Stimulated activated naive CD8-positive, alpha-beta T cell treated with anti-CD3 and anti-CD28 coated beads, Interleukin-15, amount 100 ng/mL, for 72 hours (primary cell): ENCODE data around the gene G3BP1.
A peak's percentile ranks its signal among the peaks of the same experiment; 100 is the strongest.

Source experiments
- ATAC-seq: fragments of 150-1000 bp; cut with Tn5 transposase; 2 replicates; pipeline ENCODE4 v1.10.0; 2021; ENCODE audit warnings: mild to moderate bottlenecking, moderate library complexity
- DNase-seq, 2 donors: peaks; one replicate each; pipeline ENCODE4 v3.0.0; 2021 to 2022
- H3K27ac Mint-ChIP-seq, 2 donors: one replicate each; pipeline ENCODE4 v1.8.0; 2022; ENCODE audit warnings: mild to moderate bottlenecking in 2 of 2, mixed read lengths in 2 of 2, moderate library complexity in 2 of 2
- H3K27me3 Mint-ChIP-seq: one replicate; pipeline ENCODE4 v1.8.0; 2022; ENCODE audit warnings: mixed read lengths
- H3K4me1 Mint-ChIP-seq: one replicate; pipeline ENCODE4 v1.8.0; 2022; ENCODE audit warnings: mild to moderate bottlenecking, mixed read lengths
- H3K4me3 Mint-ChIP-seq, 2 donors: one replicate each; pipeline ENCODE4 v1.8.0; 2022; ENCODE audit warnings: mild to moderate bottlenecking in 2 of 2, mixed read lengths in 2 of 2, moderate library complexity in 1 of 2
- H3K9me3 Mint-ChIP-seq, 2 donors: one replicate each; pipeline ENCODE4 v1.8.0; 2022; ENCODE audit warnings: mixed read lengths in 2 of 2

The G3BP1 gene

DNA sequence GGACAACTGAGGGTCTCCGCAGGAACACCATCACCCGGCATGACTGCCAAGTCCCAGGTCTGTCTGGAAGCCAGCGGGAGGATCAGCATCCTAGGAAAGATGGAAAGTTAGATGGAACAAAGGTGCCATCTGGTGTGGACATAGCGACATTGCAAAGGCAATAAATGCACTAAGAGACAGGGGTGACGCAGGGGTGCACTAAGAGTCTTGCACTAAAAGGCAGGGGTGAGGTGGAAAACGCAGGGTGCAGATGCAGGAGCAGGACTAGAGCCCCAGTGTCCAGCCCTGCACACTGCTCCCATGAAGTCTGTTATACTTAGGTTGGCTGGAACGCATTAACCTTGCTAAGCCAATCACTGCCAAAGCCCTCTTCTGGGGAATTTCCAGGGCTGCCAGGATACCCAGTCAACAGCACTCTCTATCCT is 28.9 kb upstream of the G3BP1 start:
- Mint-ChIP-seq H3K4me1 (peaks cover 46% of the 10 kb centered on the region), H3K27me3 (no peaks in the 10 kb centered on the region), H3K4me3 (no peak overlapping the region), H3K9me3 (no peaks in the 10 kb centered on the region), H3K27ac (no peak overlapping the region)
- DNase-seq (no peak), ATAC-seq (no peak)

- ATAC-seq (no peak), DNase-seq (no peak)
- Mint-ChIP-seq H3K27me3 (no peaks in the 10 kb centered on the region), H3K4me3 (no peak overlapping the region), H3K27ac (no peak overlapping the region), H3K9me3 (no peaks in the 10 kb centered on the region), H3K4me1 (peaks cover 47% of the 10 kb centered on the region)
These were observed 28.2 kb upstream of the G3BP1 start for GRCh38 chr5:151743530-151743929.

GRCh38 chr5:151745071-151745705 is 26.6 kb upstream of the G3BP1 start:
- DNase-seq (peak in 1 of 2 donors; percentile 52), ATAC-seq (peak; percentile 71)
- no peaks in the 10 kb centered on the region for H3K9me3 Mint-ChIP-seq
- H3K4me3 Mint-ChIP-seq, result peak overlapping the region in 1 of 2 donors; percentile 10
- H3K4me1 Mint-ChIP-seq, result peaks cover 58% of the 10 kb centered on the region
- H3K27me3 Mint-ChIP-seq, result no peaks in the 10 kb centered on the region
- H3K27ac Mint-ChIP-seq, result peak overlapping the region; percentile 42 to 58

DNA sequence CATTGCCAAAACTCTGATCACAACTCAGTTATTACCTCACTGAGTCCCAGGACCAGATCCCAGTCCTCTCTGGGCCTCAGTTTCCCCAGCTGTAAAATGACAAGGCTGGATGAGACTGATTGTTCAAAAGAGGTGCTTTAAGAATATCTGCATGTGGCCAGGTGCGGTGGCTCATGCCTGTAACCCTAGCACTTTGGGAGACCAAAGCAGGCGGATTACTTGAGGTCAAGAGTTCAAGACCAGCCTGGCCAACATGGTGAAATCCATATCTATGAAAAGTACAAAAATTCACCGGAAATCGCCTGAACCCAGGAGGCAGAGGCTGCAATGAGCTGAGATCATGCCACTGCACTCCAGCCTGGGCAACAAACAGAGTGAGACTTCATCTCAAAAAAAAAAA is 21.6 kb upstream of the G3BP1 start:
- H3K4me3 Mint-ChIP-seq, result peak overlapping the region; percentile 52 to 66
- H3K9me3 Mint-ChIP-seq, result no peaks in the 10 kb centered on the region
- peaks cover 59% of the 10 kb centered on the region for H3K4me1 Mint-ChIP-seq
- peak overlapping the region; percentile 78 to 94 for H3K27ac Mint-ChIP-seq
- DNase-seq (no peak), ATAC-seq (no peak)
- H3K27me3 Mint-ChIP-seq, result no peaks in the 10 kb centered on the region

- Mint-ChIP-seq H3K9me3 (no peaks in the 10 kb centered on the region), H3K27ac (no peak overlapping the region), H3K27me3 (no peaks in the 10 kb centered on the region), H3K4me1 (peaks cover 59% of the 10 kb centered on the region), H3K4me3 (no peak overlapping the region)
- ATAC-seq (no peak), DNase-seq (no peak)
These were observed 20.7 kb upstream of the G3BP1 start for GRCh38 chr5:151751091-151751490.

- H3K27me3 Mint-ChIP-seq, result no peaks in the 10 kb centered on the region
- ATAC-seq, result no peak
- no peak overlapping the region for H3K4me3 Mint-ChIP-seq
- DNase-seq, result no peak
- H3K4me1 Mint-ChIP-seq, result peaks cover 59% of the 10 kb centered on the region
- H3K27ac Mint-ChIP-seq, result no peak overlapping the region
- no peaks in the 10 kb centered on the region for H3K9me3 Mint-ChIP-seq
These were observed 20.2 kb upstream of the G3BP1 start for GRCh38 chr5:151751593-151751992.

- ATAC-seq (no peak), DNase-seq (no peak)
- H3K27ac Mint-ChIP-seq, result peak overlapping the region in 1 of 2 donors; percentile 34
- H3K9me3 Mint-ChIP-seq, result no peaks in the 10 kb centered on the region
- H3K4me1 Mint-ChIP-seq, result peaks cover 59% of the 10 kb centered on the region
- H3K4me3 Mint-ChIP-seq, result peak overlapping the region; percentile 37 to 85
- no peaks in the 10 kb centered on the region for H3K27me3 Mint-ChIP-seq
These were observed 16.4 kb upstream of the G3BP1 start for GRCh38 chr5:151755383-151755782.

- peak overlapping the region; percentile 85 to 98 for H3K4me3 Mint-ChIP-seq
- ATAC-seq, result peak; percentile 48
- H3K4me1 Mint-ChIP-seq, result peaks cover 50% of the 10 kb centered on the region
- no peaks in the 10 kb centered on the region for H3K27me3 Mint-ChIP-seq
- H3K9me3 Mint-ChIP-seq, result no peaks in the 10 kb centered on the region
- peak overlapping the region; percentile 61 to 90 for H3K27ac Mint-ChIP-seq
- no peak for DNase-seq
These were observed 14.3 kb upstream of the G3BP1 start for GRCh38 chr5:151757233-151758140.

GRCh38 chr5:151758141-151758429 is 13.7 kb upstream of the G3BP1 start:
- H3K27me3 Mint-ChIP-seq, result no peaks in the 10 kb centered on the region
- H3K4me1 Mint-ChIP-seq, result peaks cover 50% of the 10 kb centered on the region
- H3K27ac Mint-ChIP-seq, result peak overlapping the region; percentile 90 to 98
- no peak for DNase-seq
- no peaks in the 10 kb centered on the region for H3K9me3 Mint-ChIP-seq
- peak overlapping the region; percentile 85 to 98 for H3K4me3 Mint-ChIP-seq
- peak; percentile 35 for ATAC-seq

- Mint-ChIP-seq H3K27ac (peak within 1 kb of the TSS; percentile 90 to 98), H3K4me1 (peaks cover 47% of the 10 kb centered on the region), H3K9me3 (no peaks in the 10 kb centered on the region), H3K27me3 (no peaks in the 10 kb centered on the region), H3K4me3 (peak within 1 kb of the TSS; percentile 85 to 98)
- peak; percentile 89 to 92 for DNase-seq
- ATAC-seq, result peak; percentile 97
These were observed 13.1 kb upstream of the G3BP1 start, which contains the start of gene ATOX1 for GRCh38 chr5:151758430-151759241. Gene ATOX1 (minus strand): TSS chr5:151758631. CDS start chr5:151758551, 80 bp downstream.

DNA sequence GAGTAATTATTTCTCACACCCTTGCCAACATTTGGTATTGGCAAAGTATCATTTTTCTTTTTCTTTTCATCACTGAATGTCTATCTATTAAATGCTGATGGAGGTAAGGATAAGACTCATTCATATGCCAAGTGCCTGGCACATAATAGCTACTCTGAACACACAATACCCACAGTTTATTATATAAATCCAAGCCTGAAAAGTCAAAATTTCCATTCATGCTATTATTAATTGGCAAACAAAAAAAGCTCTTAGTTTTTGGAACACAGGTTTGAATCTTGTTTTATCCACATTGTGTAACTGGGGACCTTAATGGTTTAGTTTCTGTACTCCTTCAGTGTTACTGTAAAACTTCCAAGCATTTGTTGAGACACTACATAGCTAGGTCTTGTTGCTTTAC is 7.0 kb upstream of the G3BP1 start:
- Mint-ChIP-seq H3K27me3 (no peaks in the 10 kb centered on the region), H3K9me3 (no peaks in the 10 kb centered on the region), H3K4me3 (no peak overlapping the region), H3K27ac (peak overlapping the region in 1 of 2 donors; percentile 19), H3K4me1 (no peaks in the 10 kb centered on the region)
- ATAC-seq (no peak), DNase-seq (no peak)

GRCh38 chr5:151766975-151767374 is 4.8 kb upstream of the G3BP1 start:
- peaks cover 5% of the 10 kb centered on the region for H3K4me1 Mint-ChIP-seq
- H3K27ac Mint-ChIP-seq, result no peak overlapping the region
- no peaks in the 10 kb centered on the region for H3K9me3 Mint-ChIP-seq
- H3K4me3 Mint-ChIP-seq, result no peak overlapping the region
- ATAC-seq (no peak), DNase-seq (no peak)
- no peaks in the 10 kb centered on the region for H3K27me3 Mint-ChIP-seq

DNA sequence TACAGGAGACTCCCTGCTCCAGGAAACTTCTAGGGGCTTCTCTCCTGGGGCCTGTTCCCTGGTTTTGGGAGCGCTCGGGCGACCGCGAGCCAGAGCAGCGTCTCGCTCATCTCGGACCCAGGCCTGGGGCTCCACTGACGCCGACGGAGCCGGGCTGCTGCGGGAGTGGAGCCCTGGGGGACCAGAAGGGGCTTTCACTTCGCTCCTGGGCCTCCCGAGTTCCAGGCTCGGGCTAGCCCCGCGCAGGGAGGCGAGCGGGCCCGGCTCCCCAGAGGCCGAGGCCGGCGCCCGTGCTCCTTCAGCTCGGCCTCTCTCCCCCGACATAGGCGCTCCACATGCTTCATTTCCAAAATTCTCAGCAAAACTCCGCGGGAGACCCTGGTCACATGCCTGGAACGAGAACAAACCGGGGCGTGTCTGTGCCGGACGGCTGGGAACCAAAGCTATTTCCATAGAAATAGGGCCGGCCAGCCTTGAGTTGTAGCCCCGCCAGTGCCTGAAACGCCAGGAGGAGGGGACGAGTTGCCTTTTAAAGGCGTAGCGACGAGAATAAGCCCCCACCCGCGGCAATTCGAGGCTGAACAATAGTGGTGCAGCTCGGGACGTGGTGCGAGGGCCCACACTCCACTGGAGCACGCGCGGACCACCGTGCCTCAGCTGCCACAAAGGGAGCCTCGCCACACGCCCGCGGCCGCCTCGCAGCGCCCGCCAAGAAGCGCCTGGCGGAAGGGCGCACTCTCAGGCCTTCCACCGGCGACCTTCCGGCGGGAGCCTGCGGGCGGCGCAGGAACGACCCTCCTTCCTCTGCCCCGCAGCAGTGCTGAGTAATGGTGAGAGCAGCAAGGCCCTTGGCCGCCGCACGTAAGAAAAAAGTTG is 1.1 kb upstream of the G3BP1 start:
- peak; percentile 50 for ATAC-seq

GRCh38 chr5:151772029-151772845 is 483 bp downstream of the G3BP1 start:
- Mint-ChIP-seq H3K9me3 (no peaks in the 10 kb centered on the region), H3K27ac (peak overlapping the region; percentile 95 to 96), H3K4me3 (peak overlapping the region; percentile 97 to 98), H3K27me3 (no peaks in the 10 kb centered on the region), H3K4me1 (peaks cover 44% of the 10 kb centered on the region)
- peak; percentile 62 to 66 for DNase-seq
- peak; percentile 11 for ATAC-seq

More for the DNA sequence above, 1.1 kb upstream of the G3BP1 start:
- H3K9me3 Mint-ChIP-seq, result no peaks in the 10 kb centered on the region
- H3K27me3 Mint-ChIP-seq, result no peaks in the 10 kb centered on the region
- H3K4me1 Mint-ChIP-seq, result peaks cover 28% of the 10 kb centered on the region
- H3K4me3 Mint-ChIP-seq, result no peak overlapping the region
- no peak for DNase-seq
- H3K27ac Mint-ChIP-seq, result peak overlapping the region in 1 of 2 donors; percentile 95
